HL-60 (cell line): ENCODE results near the gene TGFBR1.

ENCODE experiments used
- TF ChIP-seq, protein P1 (sequence below): IDR thresholded peaks from one replicate; pipeline ENCODE4 v1.5.1; 2011; ENCODE audit warnings: low read length, control low read depth, inconsistent platforms; ENCODE audit not compliant: insufficient read depth
- TF ChIP-seq, protein P2 (sequence below): IDR thresholded peaks from 2 replicates; pipeline ENCODE4 v1.6.1; 2012; ENCODE audit warnings: low read depth; ENCODE audit not compliant: insufficient replicate concordance

DNA sequence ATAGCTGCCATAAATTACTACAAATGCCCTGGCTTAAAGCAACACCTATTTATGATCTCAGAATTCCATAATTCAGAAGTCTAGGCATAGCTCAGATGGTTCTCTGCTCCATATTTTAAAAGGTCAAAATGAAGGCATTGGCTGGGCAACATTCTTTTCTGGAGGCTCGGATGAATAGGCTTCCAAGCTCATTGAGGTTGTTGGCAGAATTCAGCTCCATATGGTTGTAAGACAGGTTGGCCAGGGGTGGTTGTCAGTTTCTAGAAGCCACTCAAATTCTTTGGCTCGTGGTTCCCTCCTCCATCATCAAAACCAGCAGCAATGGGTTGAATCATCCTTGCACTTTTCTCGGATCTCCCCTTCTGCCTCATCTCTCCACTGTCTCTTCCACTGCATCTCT is 49.4 kb downstream of the TGFBR1 start:
- TF ChIP-seq, protein P1, sequence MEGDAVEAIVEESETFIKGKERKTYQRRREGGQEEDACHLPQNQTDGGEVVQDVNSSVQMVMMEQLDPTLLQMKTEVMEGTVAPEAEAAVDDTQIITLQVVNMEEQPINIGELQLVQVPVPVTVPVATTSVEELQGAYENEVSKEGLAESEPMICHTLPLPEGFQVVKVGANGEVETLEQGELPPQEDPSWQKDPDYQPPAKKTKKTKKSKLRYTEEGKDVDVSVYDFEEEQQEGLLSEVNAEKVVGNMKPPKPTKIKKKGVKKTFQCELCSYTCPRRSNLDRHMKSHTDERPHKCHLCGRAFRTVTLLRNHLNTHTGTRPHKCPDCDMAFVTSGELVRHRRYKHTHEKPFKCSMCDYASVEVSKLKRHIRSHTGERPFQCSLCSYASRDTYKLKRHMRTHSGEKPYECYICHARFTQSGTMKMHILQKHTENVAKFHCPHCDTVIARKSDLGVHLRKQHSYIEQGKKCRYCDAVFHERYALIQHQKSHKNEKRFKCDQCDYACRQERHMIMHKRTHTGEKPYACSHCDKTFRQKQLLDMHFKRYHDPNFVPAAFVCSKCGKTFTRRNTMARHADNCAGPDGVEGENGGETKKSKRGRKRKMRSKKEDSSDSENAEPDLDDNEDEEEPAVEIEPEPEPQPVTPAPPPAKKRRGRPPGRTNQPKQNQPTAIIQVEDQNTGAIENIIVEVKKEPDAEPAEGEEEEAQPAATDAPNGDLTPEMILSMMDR = no peak
- TF ChIP-seq, protein P2, sequence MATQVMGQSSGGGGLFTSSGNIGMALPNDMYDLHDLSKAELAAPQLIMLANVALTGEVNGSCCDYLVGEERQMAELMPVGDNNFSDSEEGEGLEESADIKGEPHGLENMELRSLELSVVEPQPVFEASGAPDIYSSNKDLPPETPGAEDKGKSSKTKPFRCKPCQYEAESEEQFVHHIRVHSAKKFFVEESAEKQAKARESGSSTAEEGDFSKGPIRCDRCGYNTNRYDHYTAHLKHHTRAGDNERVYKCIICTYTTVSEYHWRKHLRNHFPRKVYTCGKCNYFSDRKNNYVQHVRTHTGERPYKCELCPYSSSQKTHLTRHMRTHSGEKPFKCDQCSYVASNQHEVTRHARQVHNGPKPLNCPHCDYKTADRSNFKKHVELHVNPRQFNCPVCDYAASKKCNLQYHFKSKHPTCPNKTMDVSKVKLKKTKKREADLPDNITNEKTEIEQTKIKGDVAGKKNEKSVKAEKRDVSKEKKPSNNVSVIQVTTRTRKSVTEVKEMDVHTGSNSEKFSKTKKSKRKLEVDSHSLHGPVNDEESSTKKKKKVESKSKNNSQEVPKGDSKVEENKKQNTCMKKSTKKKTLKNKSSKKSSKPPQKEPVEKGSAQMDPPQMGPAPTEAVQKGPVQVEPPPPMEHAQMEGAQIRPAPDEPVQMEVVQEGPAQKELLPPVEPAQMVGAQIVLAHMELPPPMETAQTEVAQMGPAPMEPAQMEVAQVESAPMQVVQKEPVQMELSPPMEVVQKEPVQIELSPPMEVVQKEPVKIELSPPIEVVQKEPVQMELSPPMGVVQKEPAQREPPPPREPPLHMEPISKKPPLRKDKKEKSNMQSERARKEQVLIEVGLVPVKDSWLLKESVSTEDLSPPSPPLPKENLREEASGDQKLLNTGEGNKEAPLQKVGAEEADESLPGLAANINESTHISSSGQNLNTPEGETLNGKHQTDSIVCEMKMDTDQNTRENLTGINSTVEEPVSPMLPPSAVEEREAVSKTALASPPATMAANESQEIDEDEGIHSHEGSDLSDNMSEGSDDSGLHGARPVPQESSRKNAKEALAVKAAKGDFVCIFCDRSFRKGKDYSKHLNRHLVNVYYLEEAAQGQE = no peak
